Measurements from ENCODE around the gene AHNAK. TPM values are rescaled to one million over a fixed set of nuclear protein-coding genes. Genes with fewer than 3 reads are reported as not detected.

The AHNAK gene
- polyA plus RNA-seq, 2 of the 4 experiments (the other 2 are of a cell fraction), result 43.3 to 82.0 TPM

GRCh38 chr11:62494246-62494645 is 52.4 kb downstream of the AHNAK start:
- no peak for FAIRE-seq
- TF ChIP-seq HES2 (IDR thresholded peaks at IDR 0.05) (no peak), MYC (IDR thresholded peaks at IDR 0.05; ENCODE audit: borderline replicate concordance, low read length) (no peak), REST (IDR thresholded peaks at IDR 0.05) (no peak), PHF8 (IDR thresholded peaks at IDR 0.05; ENCODE audit: borderline replicate concordance, low read depth) (no peak), HOXA7 (CRISPR knock-in tag; IDR thresholded peaks at IDR 0.05) (no peak)

GRCh38 chr11:62493801-62494200 is 52.8 kb downstream of the AHNAK start:
- Histone ChIP-seq H3K4me2 (no peak overlapping the region), H3K4me1 (peaks cover 13% of the 10 kb centered on the region), H3K4me3 (no peak overlapping the region), H3K27ac (no peak overlapping the region), H3K9me3 (no peaks in the 10 kb centered on the region)
- ATAC-seq (no peak), FAIRE-seq (no peak), DNase-seq (ENCODE audit: low read depth in 1 of 2, low spot score in 1 of 2) (no peak)
- WGBS (ENCODE audit: missing lambda C conversion rate), result 90% methylated on average over 3 of the region's 3 CpGs
- CTCF ChIA-PET, result interaction anchor here (1.1 to 13.1 kb wide), 3 partner anchors 42 to 67 kb away, joined by 3 to 143 read pairs (median 5); partner anchors contain the start of gene AHNAK
- no peak for TF ChIP-seq EHF (CRISPR knock-in tag; IDR thresholded peaks at IDR 0.05)
- TF ChIP-seq HEYL (CRISPR knock-in tag; IDR thresholded peaks at IDR 0.05), result no peak
- TF ChIP-seq, protein P1, sequence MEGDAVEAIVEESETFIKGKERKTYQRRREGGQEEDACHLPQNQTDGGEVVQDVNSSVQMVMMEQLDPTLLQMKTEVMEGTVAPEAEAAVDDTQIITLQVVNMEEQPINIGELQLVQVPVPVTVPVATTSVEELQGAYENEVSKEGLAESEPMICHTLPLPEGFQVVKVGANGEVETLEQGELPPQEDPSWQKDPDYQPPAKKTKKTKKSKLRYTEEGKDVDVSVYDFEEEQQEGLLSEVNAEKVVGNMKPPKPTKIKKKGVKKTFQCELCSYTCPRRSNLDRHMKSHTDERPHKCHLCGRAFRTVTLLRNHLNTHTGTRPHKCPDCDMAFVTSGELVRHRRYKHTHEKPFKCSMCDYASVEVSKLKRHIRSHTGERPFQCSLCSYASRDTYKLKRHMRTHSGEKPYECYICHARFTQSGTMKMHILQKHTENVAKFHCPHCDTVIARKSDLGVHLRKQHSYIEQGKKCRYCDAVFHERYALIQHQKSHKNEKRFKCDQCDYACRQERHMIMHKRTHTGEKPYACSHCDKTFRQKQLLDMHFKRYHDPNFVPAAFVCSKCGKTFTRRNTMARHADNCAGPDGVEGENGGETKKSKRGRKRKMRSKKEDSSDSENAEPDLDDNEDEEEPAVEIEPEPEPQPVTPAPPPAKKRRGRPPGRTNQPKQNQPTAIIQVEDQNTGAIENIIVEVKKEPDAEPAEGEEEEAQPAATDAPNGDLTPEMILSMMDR (IDR thresholded peaks at IDR 0.05), result no peak
- TF ChIP-seq MAZ (IDR thresholded peaks at IDR 0.05; ENCODE audit: borderline replicate concordance, low read depth, low read length), result no peak
- TF ChIP-seq CBX2 (IDR thresholded peaks at IDR 0.05; ENCODE audit: borderline replicate concordance, low read depth), result no peak
- no peak for TF ChIP-seq EP300 (IDR thresholded peaks at IDR 0.05)
- POLR2A ChIA-PET, result interaction anchor here (0.6 kb wide), 1 partner anchor 55 kb away, joined by 6 read pairs; no protein-coding TSS in a partner anchor

More at GRCh38 chr11:62494246-62494645, 52.4 kb downstream of the AHNAK start:
- ChIA-PET POLR2A (interaction anchor here (0.6 kb wide), 1 partner anchor 55 kb away, joined by 6 read pairs; no protein-coding TSS in a partner anchor), CTCF (interaction anchor here (1.6 to 13.1 kb wide), 2 partner anchors 49 to 66 kb away, joined by 5 to 143 read pairs; partner anchors contain the start of gene AHNAK)
- Histone ChIP-seq H3K4me3 (no peak overlapping the region), H3K4me2 (no peak overlapping the region), H3K9me3 (no peaks in the 10 kb centered on the region), H3K27ac (no peak overlapping the region), H3K4me1 (peaks cover 13% of the 10 kb centered on the region)
- WGBS (ENCODE audit: missing lambda C conversion rate), result 69% methylated on average over 4 of the region's 4 CpGs
- ATAC-seq (no peak), DNase-seq (ENCODE audit: low read depth in 1 of 2, low spot score in 1 of 2) (no peak)

- POLR2A ChIA-PET, result no interaction called here
- no peak overlapping the region for H3K4me3 ChIP-seq
- H3K4me1 ChIP-seq, result peaks cover 9% of the 10 kb centered on the region
- no peak for FAIRE-seq
- H3K4me2 ChIP-seq, result no peak overlapping the region
- CTCF ChIA-PET, result interaction anchor here (1.1 to 13.1 kb wide), 2 partner anchors 44 to 51 kb away, joined by 3 to 143 read pairs; partner anchors contain the start of gene AHNAK
- H3K27ac ChIP-seq, result no peak overlapping the region
- no peak for ATAC-seq
- 89% methylated on average over 4 of the region's 4 CpGs for WGBS (ENCODE audit: missing lambda C conversion rate)
- DNase-seq (ENCODE audit: low read depth in 1 of 2, low spot score in 1 of 2), result no peak
- H3K9me3 ChIP-seq, result no peaks in the 10 kb centered on the region
- TF ChIP-seq RFX5 (IDR thresholded peaks at IDR 0.05), result no peak
- no peak for TF ChIP-seq HDAC2 (IDR thresholded peaks at IDR 0.05)
- TF ChIP-seq EP300 (IDR thresholded peaks at IDR 0.05), result no peak
- TF ChIP-seq, protein P2, sequence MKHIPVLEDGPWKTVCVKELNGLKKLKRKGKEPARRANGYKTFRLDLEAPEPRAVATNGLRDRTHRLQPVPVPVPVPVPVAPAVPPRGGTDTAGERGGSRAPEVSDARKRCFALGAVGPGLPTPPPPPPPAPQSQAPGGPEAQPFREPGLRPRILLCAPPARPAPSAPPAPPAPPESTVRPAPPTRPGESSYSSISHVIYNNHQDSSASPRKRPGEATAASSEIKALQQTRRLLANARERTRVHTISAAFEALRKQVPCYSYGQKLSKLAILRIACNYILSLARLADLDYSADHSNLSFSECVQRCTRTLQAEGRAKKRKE (CRISPR knock-in tag; IDR thresholded peaks at IDR 0.05; ENCODE audit: low read depth), result no peak
- TF ChIP-seq, protein P3, sequence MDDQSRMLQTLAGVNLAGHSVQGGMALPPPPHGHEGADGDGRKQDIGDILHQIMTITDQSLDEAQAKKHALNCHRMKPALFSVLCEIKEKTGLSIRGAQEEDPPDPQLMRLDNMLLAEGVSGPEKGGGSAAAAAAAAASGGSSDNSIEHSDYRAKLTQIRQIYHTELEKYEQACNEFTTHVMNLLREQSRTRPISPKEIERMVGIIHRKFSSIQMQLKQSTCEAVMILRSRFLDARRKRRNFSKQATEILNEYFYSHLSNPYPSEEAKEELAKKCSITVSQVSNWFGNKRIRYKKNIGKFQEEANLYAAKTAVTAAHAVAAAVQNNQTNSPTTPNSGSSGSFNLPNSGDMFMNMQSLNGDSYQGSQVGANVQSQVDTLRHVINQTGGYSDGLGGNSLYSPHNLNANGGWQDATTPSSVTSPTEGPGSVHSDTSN (IDR thresholded peaks at IDR 0.05), result no peak
- TF ChIP-seq POLR2AphosphoS2 (conservative IDR thresholded peaks at IDR 0.05; ENCODE audit: low read length), result no peak
- no peak for TF ChIP-seq ZFP36 (IDR thresholded peaks at IDR 0.05; ENCODE audit: borderline replicate concordance, partially characterized antibody)
- TF ChIP-seq, protein P4, sequence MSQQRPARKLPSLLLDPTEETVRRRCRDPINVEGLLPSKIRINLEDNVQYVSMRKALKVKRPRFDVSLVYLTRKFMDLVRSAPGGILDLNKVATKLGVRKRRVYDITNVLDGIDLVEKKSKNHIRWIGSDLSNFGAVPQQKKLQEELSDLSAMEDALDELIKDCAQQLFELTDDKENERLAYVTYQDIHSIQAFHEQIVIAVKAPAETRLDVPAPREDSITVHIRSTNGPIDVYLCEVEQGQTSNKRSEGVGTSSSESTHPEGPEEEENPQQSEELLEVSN (IDR thresholded peaks at IDR 0.05; ENCODE audit: borderline replicate concordance, low read depth), result no peak
- no peak for TF ChIP-seq CBX2 (IDR thresholded peaks at IDR 0.05; ENCODE audit: borderline replicate concordance, low read depth)
- no peak for TF ChIP-seq RNF2 (IDR thresholded peaks at IDR 0.05; ENCODE audit: borderline replicate concordance, low read depth)
- no peak for TF ChIP-seq CEBPB (IDR thresholded peaks at IDR 0.05)
- TF ChIP-seq KDM5A (IDR thresholded peaks at IDR 0.05), result no peak
- TF ChIP-seq MAZ (IDR thresholded peaks at IDR 0.05; ENCODE audit: borderline replicate concordance, low read depth, low read length), result no peak
- no peak for TF ChIP-seq HOXB13 (CRISPR knock-in tag; IDR thresholded peaks at IDR 0.05; ENCODE audit: low read depth)
- no peak for TF ChIP-seq HES2 (IDR thresholded peaks at IDR 0.05)
- TF ChIP-seq NR3C1 (IDR thresholded peaks at IDR 0.05), result no peak
- TF ChIP-seq EHMT2 (IDR thresholded peaks at IDR 0.05; ENCODE audit: low read depth), result no peak
- TF ChIP-seq POLR2A (IDR thresholded peaks at IDR 0.05; ENCODE audit: low read length), result no peak
Observed at GRCh38 chr11:62492586-62492985, 54.0 kb downstream of the AHNAK start.

Measured in A549 (cell line).